ENCODE measurements around the gene CTIF.

Gene CTIF

GRCh38 chr18:48904847-48905394 is 366.1 kb downstream of the CTIF start:
- no peak overlapping the region for H3K4me3 ChIP-seq (ENCODE audit: low read depth, low read length)
- TF ChIP-seq CTCF (IDR thresholded peaks at IDR 0.05; ENCODE audit: control insufficient read depth, extremely low read depth, insufficient read depth) = no peak
- DNase-seq (ENCODE audit: low read depth) = no peak

GRCh38 chr18:48905513-48905912 is 366.7 kb downstream of the CTIF start:
- no peak for TF ChIP-seq CTCF (IDR thresholded peaks at IDR 0.05; ENCODE audit: control insufficient read depth, extremely low read depth, insufficient read depth)
- H3K4me3 ChIP-seq (ENCODE audit: low read depth, low read length) = no peak overlapping the region
- no peak for DNase-seq (ENCODE audit: low read depth)

GRCh38 chr18:48908916-48909315 is 370.1 kb downstream of the CTIF start:
- no peak overlapping the region for H3K4me3 ChIP-seq (ENCODE audit: low read depth, low read length)
- DNase-seq (ENCODE audit: low read depth) = no peak
- no peak for TF ChIP-seq CTCF (IDR thresholded peaks at IDR 0.05; ENCODE audit: control insufficient read depth, extremely low read depth, insufficient read depth)

GRCh38 chr18:48909721-48910120 is 370.9 kb downstream of the CTIF start:
- no peak for DNase-seq (ENCODE audit: low read depth)
- H3K4me3 ChIP-seq (ENCODE audit: low read depth, low read length) = no peak overlapping the region
- TF ChIP-seq CTCF (IDR thresholded peaks at IDR 0.05; ENCODE audit: control insufficient read depth, extremely low read depth, insufficient read depth) = no peak

GRCh38 chr18:48910972-48911545 is 372.2 kb downstream of the CTIF start:
- DNase-seq (ENCODE audit: low read depth) = no peak
- no peak overlapping the region for H3K4me3 ChIP-seq (ENCODE audit: low read depth, low read length)
- no peak for TF ChIP-seq CTCF (IDR thresholded peaks at IDR 0.05; ENCODE audit: control insufficient read depth, extremely low read depth, insufficient read depth)
